RWPE1 (cell line): Measurements from ENCODE around the gene TTLL1.
A peak's percentile ranks its signal among the peaks of the same experiment; 100 is the strongest.

Experiments used
- CTCF ChIA-PET: fragments of 350-600 bp; sonication (Branson Sonifier 250); formaldehyde crosslinking; extraction: SDS; loops from one replicate; lab custom pipeline; 2021; lab: Yijun Ruan, JAX
- POLR2A ChIA-PET: fragments of 400-600 bp; formaldehyde crosslinking; extraction: SDS; loops from one replicate; lab custom pipeline; 2020; ENCODE audit warnings: antibody characterized with exemption; ENCODE audit not compliant: low non-redundant PET; lab: Yijun Ruan, JAX
- DNase-seq: peaks from one replicate; pipeline ENCODE4 v3.0.0; 2012; ENCODE audit warnings: low spot score
- H3K27ac ChIP-seq: fragments of 450-650 bp; 2 replicates; pipeline ENCODE4 v1.5.1; 2017
- CTCF ChIP-seq: fragments of 450-650 bp; conservative IDR thresholded peaks from 2 replicates; pipeline ENCODE4 v1.5.1; 2017; ENCODE audit warnings: low read depth, mild to moderate bottlenecking

The TTLL1 gene

GRCh38 chr22:43126501-43127165 lies 37.4 kb upstream of the TTLL1 start:
- TF ChIP-seq CTCF, result no peak
- DNase-seq, result peak; percentile 92
- peak overlapping the region; percentile 77 for H3K27ac ChIP-seq
- ChIA-PET POLR2A (no interaction called here), CTCF (interaction anchor here (0.6 kb wide), 2 partner anchors 345 to 446 kb away, joined by 3 to 4 read pairs; no protein-coding TSS in a partner anchor)

- H3K27ac ChIP-seq, result no peak overlapping the region
- POLR2A ChIA-PET, result no interaction called here
- no peak for DNase-seq
- CTCF ChIA-PET, result no interaction called here
- TF ChIP-seq CTCF, result no peak
These were observed 29.8 kb upstream of the TTLL1 start for GRCh38 chr22:43118953-43119458.

- ChIA-PET CTCF (no interaction called here), POLR2A (no interaction called here)
- DNase-seq, result no peak
- TF ChIP-seq CTCF, result no peak
- no peak overlapping the region for H3K27ac ChIP-seq
These were observed 29.0 kb upstream of the TTLL1 start for GRCh38 chr22:43118024-43118849.

- ChIA-PET CTCF (interaction anchor here (0.6 kb wide), 1 partner anchor 330 kb away, joined by 4 read pairs; no protein-coding TSS in a partner anchor), POLR2A (no interaction called here)
- no peak overlapping the region for H3K27ac ChIP-seq
- no peak for TF ChIP-seq CTCF
- no peak for DNase-seq
These were observed 27.7 kb upstream of the TTLL1 start for GRCh38 chr22:43116932-43117331.

GRCh38 chr22:43114958-43115357 lies 25.8 kb upstream of the TTLL1 start:
- H3K27ac ChIP-seq, result no peak overlapping the region
- DNase-seq, result no peak

More at GRCh38 chr22:43114958-43115357, 25.8 kb upstream of the TTLL1 start:
- CTCF ChIA-PET, result no interaction called here
- TF ChIP-seq CTCF, result no peak
- POLR2A ChIA-PET, result no interaction called here
